ENCODE results near the gene ACVR1.
"Not testable (repeated sequence)": the region's sequence is repeated elsewhere in the genome, so short reads cannot be mapped to it uniquely, and the experiment has no call there.

ACVR1 gene

GRCh38 chr2:157830266-157830665, 45.9 kb downstream of the ACVR1 start:
- DNase-seq (ENCODE audit: low spot score) = no peak

DNA sequence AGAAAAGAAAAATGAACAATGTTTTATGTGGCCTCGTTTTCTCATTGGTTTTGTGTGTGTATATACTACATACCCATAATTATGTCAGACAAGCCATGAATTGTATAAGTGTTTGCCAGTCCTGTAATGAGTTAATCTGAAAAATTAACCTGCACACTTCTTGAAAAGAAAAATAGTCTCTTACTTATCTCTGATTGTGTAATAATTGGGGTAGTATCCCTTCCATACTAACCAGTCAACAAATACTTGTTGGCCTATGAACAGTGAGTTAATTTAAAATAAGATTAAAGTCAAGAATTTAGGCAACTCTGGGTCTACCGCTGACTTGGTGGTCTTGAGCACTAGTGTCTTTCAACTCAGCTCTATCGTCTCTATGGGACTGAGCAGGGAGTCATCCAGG, 48.8 kb downstream of the ACVR1 start:
- no peak for DNase-seq (ENCODE audit: low spot score)

DNA sequence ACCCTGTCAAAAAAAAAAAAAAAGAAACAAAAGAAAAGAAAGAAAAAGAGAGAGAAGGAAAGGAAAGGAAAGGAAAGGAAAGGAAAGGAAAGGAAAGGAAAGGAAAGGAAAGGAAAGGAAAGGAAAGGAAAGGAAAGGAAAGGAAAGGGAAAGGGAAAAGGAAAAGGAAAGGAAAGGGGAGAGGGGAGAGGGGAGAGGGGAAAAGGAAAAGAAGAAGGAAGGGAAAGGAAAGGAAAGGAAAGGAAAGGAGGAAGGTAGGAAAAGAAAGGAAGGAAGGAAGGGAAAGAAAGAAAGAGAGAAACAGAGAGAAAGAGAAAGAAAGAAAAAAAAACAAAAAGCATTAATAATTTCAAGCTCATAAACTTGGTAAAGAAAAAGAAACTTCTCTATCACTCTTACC, 49.5 kb downstream of the ACVR1 start:
- DNase-seq (ENCODE audit: low spot score) = not testable (repeated sequence)

- DNase-seq (ENCODE audit: low spot score) = no peak
Observed at GRCh38 chr2:157825885-157826284, 50.2 kb downstream of the ACVR1 start.

- DNase-seq (ENCODE audit: low spot score) = no peak
Observed at GRCh38 chr2:157822993-157823392, 53.1 kb downstream of the ACVR1 start.

DNA sequence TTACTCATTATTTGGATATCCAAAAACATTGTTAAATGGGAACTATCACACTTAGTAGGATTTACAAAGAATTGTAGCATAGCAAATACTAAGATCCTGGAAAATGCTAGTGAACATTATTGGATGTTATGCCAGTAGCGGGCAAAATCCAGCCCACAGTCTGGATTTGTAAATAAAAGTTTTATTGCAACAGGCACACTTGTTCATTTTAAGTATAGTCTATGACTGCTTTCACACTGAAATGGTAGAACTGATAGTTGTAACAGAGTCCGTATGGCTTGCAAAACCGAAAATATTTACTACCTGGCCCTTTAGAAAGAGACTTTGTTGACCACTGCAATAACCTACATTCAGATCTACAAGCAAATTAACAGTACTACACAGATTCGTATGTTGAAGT, 53.6 kb downstream of the ACVR1 start:
- no peak for DNase-seq (ENCODE audit: low spot score)

DNA sequence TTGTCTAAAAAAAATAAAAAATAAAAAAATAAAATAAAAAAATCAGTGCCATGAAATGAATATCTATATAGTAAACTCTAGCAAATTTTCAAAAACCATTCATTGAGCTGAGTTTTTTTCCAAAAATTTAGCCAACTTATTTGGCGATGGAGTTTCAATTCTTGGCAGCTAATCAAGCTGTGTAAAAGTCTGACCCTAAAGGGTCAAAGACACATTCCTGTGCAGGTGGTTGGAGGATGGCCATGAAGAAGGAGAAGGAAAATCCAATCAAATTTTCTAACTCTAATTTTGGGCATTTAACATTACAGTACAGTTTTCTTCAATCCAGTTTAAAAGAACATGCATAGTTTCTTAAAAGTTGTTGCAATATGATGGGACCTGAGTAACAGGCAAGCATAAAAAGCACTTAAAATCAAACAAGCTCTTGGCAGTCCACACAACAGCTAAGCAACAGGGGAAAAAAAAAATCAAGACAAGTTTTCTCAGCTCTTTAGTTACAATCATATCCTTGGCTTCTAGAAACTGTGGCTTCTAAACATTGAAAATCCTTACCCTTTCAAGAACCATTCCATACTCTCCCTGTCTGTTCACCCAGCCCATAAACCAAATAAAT, 54.5 kb downstream of the ACVR1 start:
- DNase-seq (ENCODE audit: low spot score) = no peak

DNA sequence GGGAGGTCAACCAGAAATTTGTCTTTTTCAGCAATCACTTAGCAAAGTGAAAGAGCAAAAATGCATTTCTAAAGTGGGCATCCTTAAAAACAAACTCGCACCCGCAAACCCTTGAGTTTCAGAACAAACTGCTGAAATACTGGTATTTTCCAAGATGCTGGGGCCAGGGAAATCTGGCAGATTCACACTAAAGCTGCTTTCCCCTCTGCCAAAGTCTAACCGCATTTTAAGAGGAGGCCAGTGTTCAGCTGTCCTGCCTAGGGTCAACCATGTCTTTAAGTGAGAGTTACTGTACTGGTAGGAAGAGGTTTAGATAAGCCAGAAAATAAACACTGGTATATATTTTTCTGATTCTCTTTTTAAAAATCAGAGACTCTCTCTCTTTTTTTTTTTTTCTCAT, 55.9 kb downstream of the ACVR1 start:
- no peak for DNase-seq (ENCODE audit: low spot score)

- DNase-seq (ENCODE audit: low spot score) = no peak
Observed at GRCh38 chr2:157819761-157820160, 56.4 kb downstream of the ACVR1 start.

DNA sequence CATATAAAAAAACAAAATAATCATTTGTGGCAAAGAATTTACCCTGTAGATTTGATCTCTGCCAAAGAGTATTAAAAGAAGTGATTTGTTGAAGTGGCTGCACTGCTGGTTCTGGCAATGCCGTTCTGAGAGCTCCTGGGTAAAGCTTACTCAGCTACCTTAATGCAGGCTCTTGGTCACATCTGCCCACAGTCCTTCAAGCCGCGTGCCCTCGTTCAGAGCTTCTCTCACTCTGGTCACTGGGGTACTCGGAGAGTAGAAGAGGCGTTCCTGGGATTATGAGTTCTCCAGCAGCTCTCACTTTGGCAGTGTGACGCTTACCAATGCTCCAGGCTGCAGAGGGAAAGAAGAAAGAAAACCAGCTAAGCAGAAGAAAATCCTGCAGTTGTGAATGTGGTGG, 57.9 kb downstream of the ACVR1 start:
- no peak for DNase-seq (ENCODE audit: low spot score)

- no peak for DNase-seq (ENCODE audit: low spot score)
Observed at GRCh38 chr2:157815421-157815820, 60.7 kb downstream of the ACVR1 start.

DNA sequence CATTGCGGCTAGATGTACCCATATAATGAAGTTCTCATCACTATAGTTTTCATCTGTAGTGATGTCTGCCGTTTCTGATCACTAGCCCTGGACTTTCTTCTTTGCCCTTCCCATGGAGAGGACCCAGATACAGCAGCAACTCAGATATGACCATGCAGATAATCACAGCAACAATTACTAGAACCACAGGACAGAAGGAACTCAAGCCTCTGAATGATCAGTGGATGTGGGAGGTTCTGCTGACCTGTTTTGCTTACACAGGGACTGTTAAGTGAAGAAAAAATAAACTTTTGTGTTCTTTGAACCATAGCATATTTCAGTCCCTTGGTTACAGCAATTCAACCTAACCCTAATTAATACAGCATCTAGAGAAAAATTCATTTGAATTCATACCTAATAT, 62.7 kb downstream of the ACVR1 start:
- DNase-seq (ENCODE audit: low spot score) = no peak

- no peak for DNase-seq (ENCODE audit: low spot score)
Observed at GRCh38 chr2:157810037-157810436, 66.1 kb downstream of the ACVR1 start.

DNA sequence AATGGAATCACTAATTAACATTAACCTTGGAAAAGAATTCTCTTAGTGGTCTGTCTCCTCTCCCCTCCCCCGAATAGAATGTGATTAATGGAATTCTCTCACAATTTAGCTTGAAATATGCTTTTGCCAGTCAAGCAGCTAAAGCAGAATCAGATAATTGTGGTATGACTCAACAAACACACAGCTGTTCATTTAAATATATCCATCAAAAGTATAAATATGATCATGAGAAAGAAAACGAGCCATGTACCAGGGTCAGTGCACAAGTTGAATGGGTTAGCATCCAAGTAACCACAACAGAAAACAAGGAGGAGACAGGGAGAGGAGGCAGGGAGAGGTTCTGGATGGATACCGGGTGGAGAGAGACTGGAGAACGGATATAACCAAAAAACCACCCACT, 66.9 kb downstream of the ACVR1 start:
- DNase-seq (ENCODE audit: low spot score) = no peak

DNA sequence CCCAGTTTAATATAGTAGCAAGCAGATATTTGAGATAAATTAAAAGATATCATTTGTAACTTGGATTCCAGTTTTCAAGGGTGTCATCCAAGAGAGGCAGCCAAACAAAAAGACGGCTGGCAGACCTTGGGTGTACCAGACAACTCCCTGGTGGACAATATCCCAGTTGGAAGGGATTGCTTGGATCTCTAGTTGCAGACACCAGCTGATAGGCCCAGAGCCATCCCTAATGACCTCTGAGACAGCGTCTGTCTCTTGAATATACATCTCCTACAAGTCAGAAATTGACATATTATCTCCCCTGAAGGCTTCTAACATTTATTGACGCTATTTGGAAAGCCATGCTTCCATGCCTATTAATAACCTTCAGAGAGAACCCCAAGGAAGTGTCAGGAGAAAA, 67.7 kb downstream of the ACVR1 start:
- no peak for DNase-seq (ENCODE audit: low spot score)

- DNase-seq (ENCODE audit: low spot score) = no peak
Observed at GRCh38 chr2:157806426-157807077, 69.6 kb downstream of the ACVR1 start.

- DNase-seq (ENCODE audit: low spot score) = no peak
Observed at GRCh38 chr2:157805519-157805918, 70.6 kb downstream of the ACVR1 start.

DNA sequence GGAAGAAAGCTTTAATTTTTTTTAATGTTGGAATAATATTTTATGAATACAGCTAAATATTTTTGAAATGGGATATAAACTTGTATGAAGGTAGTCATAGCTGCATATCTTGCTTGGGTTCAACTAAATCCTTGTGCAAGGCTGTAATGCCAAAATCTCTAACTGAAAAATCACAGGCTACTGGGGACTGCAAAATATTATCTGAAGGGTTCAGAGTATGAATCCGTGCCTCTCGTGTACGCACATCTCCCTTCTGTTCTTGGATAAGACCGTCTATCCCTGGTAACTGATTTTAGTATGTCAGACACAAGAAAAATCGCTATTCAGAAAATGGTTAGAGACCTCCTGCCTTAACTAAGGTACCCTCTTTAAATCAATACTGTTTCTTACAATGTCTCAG, 71.8 kb downstream of the ACVR1 start:
- DNase-seq (ENCODE audit: low spot score) = no peak

- DNase-seq (ENCODE audit: low spot score) = no peak
Observed at GRCh38 chr2:157803952-157804351, 72.2 kb downstream of the ACVR1 start.

- no peak for DNase-seq (ENCODE audit: low spot score)
Observed at GRCh38 chr2:157803476-157803875, 72.7 kb downstream of the ACVR1 start.

DNA sequence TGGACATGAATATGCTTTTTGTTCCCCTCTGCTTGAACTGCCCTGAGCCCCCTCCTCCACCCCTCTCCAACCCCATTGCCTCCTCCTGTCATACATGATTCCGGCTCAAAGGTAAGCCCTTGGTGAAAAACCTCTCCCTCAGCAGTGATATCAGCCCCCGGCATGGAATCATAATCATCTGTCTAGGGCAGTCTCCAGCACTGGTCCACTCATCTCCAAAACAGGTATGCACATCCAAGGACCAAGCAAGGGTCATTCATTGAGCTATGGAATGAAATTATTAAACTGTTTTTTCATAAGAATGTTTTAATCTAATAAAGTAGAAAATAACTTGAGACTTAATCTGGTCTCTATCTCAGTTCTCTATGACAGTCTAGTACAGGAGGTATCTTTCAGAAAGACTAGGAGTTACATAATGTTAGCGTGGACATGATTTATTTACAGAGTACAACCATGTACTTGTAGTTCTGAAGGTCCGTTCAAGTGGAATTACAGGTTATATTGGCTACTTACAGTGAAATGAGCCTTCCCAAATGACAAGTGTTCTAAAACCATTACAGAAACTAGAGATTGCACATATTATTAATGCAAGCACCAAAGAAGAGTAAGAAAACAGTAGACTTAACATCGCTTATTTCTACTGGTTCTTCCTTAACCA, 75.2 kb downstream of the ACVR1 start:
- DNase-seq (ENCODE audit: low spot score) = no peak

- DNase-seq (ENCODE audit: low spot score) = no peak
Observed at GRCh38 chr2:157793053-157793612, 83.0 kb downstream of the ACVR1 start.

DNA sequence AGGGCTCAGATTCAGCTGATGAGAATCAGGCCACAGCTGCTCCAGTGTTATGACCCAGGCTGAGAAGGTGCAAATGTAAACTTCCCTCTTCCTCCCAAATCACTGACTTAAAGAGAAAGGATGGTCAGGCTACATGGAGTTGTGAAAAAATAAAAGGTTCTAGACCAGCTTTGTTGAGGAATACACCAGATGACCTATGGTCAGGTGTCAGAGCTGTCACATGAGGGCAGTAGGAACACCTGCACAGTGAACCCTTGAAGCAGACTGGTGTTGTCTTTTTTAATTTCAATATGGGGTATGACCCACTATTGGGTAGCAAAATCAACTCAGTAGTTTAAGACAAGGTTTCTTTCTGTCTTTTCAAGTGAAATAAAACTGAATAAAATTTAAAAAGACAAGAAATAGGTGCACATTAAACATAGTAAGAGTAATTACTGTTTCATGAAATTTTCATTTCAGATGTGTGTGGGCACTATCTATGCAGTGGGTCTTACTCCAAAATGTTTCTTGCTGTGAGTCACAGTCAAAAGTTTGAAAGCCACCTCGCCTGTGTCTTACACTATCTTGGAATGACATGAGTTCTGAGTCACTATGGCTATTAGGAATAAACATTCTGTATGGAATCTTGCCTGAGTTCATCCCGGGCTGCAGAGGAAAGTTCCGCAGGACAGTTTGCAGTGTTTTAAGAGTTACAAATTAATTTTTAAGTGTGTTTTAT, 83.6 kb downstream of the ACVR1 start:
- DNase-seq (ENCODE audit: low spot score) = peak; percentile 5

Data from RKO (cell line).